Stimulated activated CD4-positive, alpha-beta T cell treated with anti-CD3 and anti-CD28 coated beads, TNF-alpha, amount 100 ng/mL, for 48 hours (primary cell): ENCODE measurements around the gene DSP.

Experiments
- DNase-seq, 3 donors: peaks; one replicate each; pipeline ENCODE4 v3.0.0-alpha.2; 2020; ENCODE audit warnings: low read depth in 3 of 3

The DSP gene

GRCh38 chr6:7538484-7538883, 3.0 kb upstream of the DSP start:
- DNase-seq: no peak

GRCh38 chr6:7540595-7540994, 876 bp upstream of the DSP start:
- no peak for DNase-seq

- DNase-seq: no peak
These were observed 798 bp downstream of the DSP start for GRCh38 chr6:7542065-7542873.

DNA sequence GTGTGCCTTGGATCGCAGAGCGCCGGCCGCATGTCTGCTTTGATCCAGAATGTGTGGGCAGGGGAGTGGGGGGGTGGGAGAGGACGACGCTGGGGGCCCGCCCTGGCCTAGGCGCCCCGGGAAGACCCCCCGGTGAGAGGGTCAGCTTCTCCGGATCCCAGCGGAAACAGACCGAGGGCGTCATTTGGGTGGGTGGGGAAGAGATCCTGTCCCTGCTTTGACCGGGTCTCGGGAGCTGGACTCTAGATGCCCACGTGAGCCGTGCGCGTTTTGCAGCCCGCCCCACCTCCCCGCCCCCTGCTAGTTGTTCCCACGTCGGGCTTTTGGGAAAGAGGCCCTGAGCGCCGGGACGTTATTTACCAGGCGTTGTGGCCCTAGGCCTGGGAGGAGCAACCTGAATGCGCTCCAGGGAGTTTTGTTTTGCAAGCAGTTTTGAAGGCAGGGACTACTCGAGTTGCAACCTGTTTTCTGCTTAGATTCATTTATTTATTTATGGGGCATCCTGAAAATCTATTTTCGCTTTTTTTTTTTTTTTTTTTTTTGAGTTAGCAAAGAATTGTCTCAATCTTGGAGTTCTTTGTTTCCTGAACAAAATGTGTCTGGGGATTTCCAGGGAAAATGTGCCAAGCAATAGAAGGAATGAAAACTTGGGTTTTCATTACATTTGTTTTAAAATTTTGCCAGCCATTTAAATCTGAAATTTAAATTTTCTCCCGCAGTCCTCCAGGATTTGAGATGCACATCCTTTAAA, 1.6 kb downstream of the DSP start:
- no peak for DNase-seq

DNA sequence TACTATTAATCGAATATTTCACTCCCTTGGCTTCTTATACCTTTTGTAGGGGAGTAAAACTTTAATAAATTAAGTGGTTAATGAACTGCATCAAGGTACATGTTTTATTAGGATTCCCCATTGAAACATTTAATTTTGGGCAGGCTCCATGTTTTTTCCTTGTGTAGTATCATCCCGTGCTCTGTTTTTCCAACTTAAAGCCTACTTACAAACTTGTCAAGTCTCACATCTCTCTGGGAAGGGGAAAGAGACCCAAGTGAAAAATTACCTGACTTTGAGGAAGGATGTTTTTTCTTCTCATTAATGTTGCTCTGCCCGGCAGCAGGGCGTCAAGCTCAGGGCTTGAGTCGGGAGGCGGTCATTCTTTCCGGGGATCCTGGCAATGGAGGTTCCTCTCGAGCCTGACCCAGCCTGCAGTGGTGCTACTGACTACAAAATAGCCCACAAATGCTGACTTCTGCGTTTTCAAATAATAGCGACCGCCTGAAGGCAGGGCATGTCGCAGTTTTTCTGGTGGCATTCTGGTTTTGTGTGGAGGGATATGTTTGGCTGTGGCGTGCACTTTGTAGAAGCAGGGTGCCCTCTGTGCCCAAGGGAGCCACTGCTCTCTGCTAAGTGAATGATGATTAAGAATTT, 2.4 kb downstream of the DSP start:
- DNase-seq: no peak

DNA sequence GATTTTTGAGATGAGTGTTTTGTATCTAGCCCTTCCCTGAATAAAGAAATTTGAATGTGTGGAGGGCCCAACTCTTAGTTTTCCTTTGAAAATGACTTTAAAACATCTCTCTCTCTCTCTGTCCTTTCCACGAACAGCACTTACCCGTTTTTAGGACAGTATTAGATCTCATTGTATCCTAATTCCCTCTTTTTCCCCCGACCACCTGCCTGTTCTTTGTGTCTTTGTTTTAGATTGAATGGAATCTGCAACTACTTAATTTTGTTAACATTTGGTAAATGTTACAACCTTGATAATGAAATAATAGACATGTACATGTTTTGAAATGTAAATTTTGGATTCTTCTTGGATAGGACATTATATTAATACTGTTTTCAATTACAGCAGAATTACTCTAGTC, 3.1 kb downstream of the DSP start:
- DNase-seq: no peak

DNA sequence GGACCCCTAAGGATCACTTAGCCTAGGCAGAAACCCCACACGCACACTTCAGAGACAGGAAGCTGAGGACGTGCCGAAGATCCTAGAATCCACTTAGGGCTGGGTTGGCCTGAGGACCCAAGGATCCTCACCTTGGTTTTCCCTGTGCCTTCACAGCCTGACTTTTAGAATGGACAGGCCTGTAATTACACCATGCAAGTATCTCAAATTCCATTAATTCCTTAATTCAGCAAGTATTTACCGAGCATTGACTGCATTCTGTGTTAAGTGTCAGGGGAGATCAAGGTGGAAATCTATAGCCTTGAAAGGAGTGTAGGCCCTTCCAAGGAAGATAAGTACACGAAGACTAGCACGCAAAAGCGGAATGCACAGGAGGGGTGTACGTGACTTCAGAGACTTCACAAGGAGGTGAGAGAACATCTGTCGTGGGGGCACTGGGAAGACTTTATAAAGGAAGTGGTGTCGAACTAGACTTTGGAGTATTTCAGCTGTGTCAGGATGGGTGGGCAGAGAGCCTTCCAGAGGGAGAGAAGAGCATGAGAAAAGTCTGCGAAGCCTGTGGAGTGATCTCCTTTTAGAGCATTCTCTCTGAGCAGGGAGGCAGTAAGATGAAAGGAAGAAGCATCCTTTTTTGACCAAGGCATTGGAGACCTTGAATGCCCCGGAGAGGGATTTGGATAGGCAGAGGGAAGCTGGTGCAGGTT, 4.0 kb downstream of the DSP start:
- DNase-seq: no peak

GRCh38 chr6:7546020-7546369, 4.5 kb downstream of the DSP start:
- DNase-seq: no peak

GRCh38 chr6:7546383-7546782, 4.9 kb downstream of the DSP start:
- no peak for DNase-seq

DNA sequence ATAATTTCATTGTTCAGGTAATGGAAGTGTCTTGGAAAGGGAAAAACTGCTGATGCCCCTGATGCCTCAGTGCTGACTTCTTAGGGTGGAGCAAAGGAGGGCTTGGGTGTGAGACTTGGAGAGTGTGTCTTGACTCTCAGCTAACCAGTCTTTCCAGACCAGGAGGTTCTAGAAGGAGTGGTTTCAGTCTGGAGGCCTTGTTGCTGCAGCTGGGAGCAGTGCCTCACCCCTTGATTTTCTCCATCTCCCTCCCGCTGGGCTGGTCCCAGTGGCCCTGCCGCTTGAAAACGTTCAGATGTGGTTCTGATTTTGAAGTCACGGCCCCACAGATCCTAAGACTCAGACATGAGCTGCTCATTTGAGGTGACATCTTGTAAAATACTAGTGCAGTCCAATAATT, 5.4 kb downstream of the DSP start:
- DNase-seq: no peak

DNA sequence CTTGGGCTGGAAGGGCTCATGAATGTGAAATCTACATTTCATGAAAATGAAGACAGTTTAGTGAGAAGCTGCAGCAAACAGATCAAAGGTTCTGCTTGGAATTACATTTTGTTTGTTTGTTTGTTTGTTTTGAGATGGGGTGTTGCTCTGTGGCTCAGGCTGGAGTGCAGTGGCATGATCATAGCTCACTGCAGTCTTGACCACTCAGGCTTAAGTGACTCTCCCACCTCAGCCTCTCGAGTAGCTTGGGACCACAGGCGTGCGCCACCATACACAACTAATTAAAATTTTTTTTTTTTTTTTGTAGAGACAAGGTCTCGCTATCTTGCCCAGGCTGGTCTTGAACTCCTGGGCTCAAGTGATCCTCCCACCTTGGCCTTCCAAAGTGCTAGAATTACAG, 5.8 kb downstream of the DSP start:
- no peak for DNase-seq

GRCh38 chr6:7550433-7550801, 8.9 kb downstream of the DSP start:
- DNase-seq: no peak

- no peak for DNase-seq
These were observed 13.2 kb downstream of the DSP start for GRCh38 chr6:7554533-7555275.

GRCh38 chr6:7555671-7556070, 14.2 kb downstream of the DSP start:
- no peak for DNase-seq

- no peak for DNase-seq
These were observed 15.1 kb downstream of the DSP start for GRCh38 chr6:7556394-7557106.

DNA sequence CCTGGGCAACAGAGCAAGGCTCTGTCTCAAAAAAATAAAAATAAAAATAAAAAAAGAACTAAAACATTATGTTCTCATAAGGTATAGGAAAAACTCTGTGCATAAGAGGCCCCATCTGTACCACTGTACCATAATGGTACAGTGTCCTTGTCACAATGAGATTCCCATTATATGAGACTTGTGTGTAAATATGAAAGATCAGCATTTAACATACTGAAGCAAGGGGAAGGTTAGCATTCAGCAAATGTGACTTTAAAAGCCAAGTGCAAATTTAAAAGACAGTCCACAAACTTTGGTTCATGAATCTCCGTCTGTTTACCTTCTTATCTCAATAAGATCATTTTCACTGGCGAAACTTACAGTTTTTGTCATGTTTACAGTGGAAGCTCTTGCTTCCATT, 16.2 kb downstream of the DSP start:
- DNase-seq: no peak

- no peak for DNase-seq
These were observed 17.3 kb downstream of the DSP start for GRCh38 chr6:7558781-7559180.

DNA sequence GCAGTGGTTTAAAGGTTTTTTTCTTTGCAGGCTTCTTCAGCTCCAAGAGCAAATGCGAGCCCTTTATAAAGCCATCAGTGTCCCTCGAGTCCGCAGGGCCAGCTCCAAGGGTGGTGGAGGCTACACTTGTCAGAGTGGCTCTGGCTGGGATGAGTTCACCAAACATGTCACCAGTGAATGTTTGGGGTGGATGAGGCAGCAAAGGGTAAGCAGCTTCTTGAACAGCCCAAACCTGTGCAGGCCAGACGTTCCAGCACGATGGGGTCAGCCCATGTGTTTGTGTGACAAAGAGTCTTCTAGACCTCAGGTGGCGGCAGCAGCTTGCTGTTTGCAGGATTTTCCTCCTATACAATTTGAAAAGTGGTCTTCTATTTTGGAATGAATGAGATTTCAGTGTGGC, 17.7 kb downstream of the DSP start:
- no peak for DNase-seq

- DNase-seq: no peak
These were observed 18.3 kb downstream of the DSP start for GRCh38 chr6:7559651-7560385.
